HG03025 (cell line): ENCODE results near the gene APOBEC3B.
"Not testable (repeated sequence)": the region's sequence is repeated elsewhere in the genome, so short reads cannot be mapped to it uniquely, and the experiment has no call there.

Experiments
- ATAC-seq: cut with Tn5 transposase; IDR thresholded peaks from one replicate; pipeline ENCODE4 v1.9.1; 2021; ENCODE audit warnings: mild to moderate bottlenecking, moderate library complexity; ENCODE audit not compliant: unreplicated experiment, low FRiP score

Gene APOBEC3B

GRCh38 chr22:38950527-38951295 is 31.4 kb upstream of the APOBEC3B start:
- no peak for ATAC-seq

- no peak for ATAC-seq
These were observed 30.4 kb upstream of the APOBEC3B start for GRCh38 chr22:38951734-38952133.

- ATAC-seq, result no peak
These were observed 29.7 kb upstream of the APOBEC3B start for GRCh38 chr22:38952281-38952993.

GRCh38 chr22:38953091-38953490 is 29.1 kb upstream of the APOBEC3B start:
- no peak for ATAC-seq

GRCh38 chr22:38953577-38954413 is 28.4 kb upstream of the APOBEC3B start:
- peak; percentile 60 for ATAC-seq

- no peak for ATAC-seq
These were observed 27.6 kb upstream of the APOBEC3B start for GRCh38 chr22:38954414-38955043.

- no peak for ATAC-seq
These were observed 26.8 kb upstream of the APOBEC3B start for GRCh38 chr22:38955250-38955905.

- no peak for ATAC-seq
These were observed 26.2 kb upstream of the APOBEC3B start for GRCh38 chr22:38955926-38956325.

- no peak for ATAC-seq
These were observed 25.6 kb upstream of the APOBEC3B start for GRCh38 chr22:38956551-38956950.

GRCh38 chr22:38957046-38957770 is 24.9 kb upstream of the APOBEC3B start, which contains the start of gene APOBEC3A:
Gene APOBEC3A, plus strand, starts transcription at chr22:38957609. Its CDS starts 83 bp downstream, at chr22:38957692.
- ATAC-seq, result no peak

GRCh38 chr22:38957808-38958650 is 24.1 kb upstream of the APOBEC3B start:
- ATAC-seq, result no peak

GRCh38 chr22:38958651-38958943 is 23.6 kb upstream of the APOBEC3B start:
- ATAC-seq, result not testable (repeated sequence)

- ATAC-seq, result no peak
These were observed 22.6 kb upstream of the APOBEC3B start for GRCh38 chr22:38959590-38959989.

- ATAC-seq, result not testable (repeated sequence)
These were observed 21.5 kb upstream of the APOBEC3B start for GRCh38 chr22:38960673-38961072.

GRCh38 chr22:38963291-38963738 is 18.8 kb upstream of the APOBEC3B start:
- ATAC-seq, result not testable (repeated sequence)

GRCh38 chr22:38963872-38964271 is 18.3 kb upstream of the APOBEC3B start:
- ATAC-seq, result no peak

- ATAC-seq, result no peak
These were observed 17.8 kb upstream of the APOBEC3B start for GRCh38 chr22:38964306-38964705.

- ATAC-seq, result no peak
These were observed 17.2 kb upstream of the APOBEC3B start for GRCh38 chr22:38964989-38965388.
